Activated CD8-positive, alpha-beta memory T cell treated with anti-CD3 and anti-CD28 coated beads, Interleukin-2, amount 50 U/mL, for 24 hours (primary cell): ENCODE measurements around the gene PCDHB5.
"Not testable (repeated sequence)": the region's sequence is repeated elsewhere in the genome, so short reads cannot be mapped to it uniquely, and the experiment has no call there.

Source experiments
- DNase-seq: peaks from one replicate; pipeline ENCODE4 v3.0.0-alpha.2; 2020; ENCODE audit errors: extremely low read depth

The PCDHB5 gene

DNA sequence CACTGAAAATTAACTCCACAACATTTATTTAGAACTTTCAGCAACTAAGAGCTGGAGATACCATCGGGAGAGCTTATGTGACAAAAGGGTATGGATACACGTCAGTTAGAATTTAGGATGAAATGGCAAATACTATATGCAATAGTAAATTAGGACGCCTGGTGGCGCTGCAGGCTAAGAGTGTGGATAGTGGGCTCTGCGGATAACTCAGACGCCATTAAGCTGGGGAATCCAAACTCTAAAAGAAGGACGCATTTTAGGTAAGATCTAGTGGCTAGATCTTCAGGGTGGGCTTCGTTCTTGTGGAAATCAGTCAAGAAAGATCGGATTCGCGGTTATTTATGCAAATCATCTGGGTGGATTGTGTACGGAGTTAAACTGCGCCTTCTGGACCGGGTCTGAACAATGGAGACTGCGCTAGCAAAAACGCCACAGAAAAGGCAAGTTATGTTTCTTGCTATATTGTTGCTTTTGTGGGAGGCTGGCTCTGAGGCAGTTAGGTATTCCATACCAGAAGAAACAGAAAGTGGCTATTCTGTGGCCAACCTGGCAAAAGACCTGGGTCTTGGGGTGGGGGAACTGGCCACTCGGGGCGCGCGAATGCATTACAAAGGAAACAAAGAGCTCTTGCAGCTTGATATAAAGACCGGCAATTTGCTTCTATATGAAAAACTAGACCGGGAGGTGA, at the start of gene PCDHB5:
TSS of gene PCDHB5 (plus strand) at position 177 of the 688 bp plus-strand sequence. CDS start at position 406, 229 bp downstream.
- DNase-seq: no peak

DNA sequence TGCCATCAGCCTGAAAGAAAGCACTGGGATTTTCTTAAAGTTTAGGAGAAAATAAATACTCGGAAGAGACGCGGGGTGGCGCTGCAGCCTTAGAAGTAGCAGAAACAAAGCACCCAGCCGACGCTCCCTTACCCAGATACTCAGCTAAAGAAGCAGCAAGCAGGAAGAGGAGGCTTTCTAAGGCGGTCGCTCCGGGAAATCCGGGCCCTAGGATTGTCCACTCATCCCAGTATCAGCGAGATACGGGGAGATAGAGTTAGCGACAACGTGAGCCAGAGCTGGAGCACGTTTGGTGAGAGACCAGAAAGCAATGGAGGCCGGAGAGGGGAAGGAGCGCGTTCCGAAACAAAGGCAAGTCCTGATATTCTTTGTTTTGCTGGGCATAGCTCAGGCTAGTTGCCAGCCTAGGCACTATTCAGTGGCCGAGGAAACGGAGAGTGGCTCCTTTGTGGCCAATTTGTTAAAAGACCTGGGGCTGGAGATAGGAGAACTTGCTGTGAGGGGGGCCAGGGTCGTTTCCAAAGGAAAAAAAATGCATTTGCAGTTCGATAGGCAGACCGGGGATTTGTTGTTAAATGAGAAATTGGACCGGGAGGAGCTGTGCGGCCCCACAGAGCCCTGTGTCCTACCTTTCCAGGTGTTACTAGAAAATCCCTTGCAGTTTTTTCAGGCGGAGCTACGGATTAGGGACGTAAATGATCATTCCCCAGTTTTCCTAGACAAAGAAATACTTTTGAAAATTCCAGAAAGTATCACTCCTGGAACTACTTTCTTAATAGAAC, 40.3 kb upstream of the PCDHB5 start, which contains the start of gene PCDHB2:
TSS of gene PCDHB2 (plus strand) at position 135 of the 782 bp plus-strand sequence. CDS start at position 311, 176 bp downstream.
- DNase-seq: no peak

DNA sequence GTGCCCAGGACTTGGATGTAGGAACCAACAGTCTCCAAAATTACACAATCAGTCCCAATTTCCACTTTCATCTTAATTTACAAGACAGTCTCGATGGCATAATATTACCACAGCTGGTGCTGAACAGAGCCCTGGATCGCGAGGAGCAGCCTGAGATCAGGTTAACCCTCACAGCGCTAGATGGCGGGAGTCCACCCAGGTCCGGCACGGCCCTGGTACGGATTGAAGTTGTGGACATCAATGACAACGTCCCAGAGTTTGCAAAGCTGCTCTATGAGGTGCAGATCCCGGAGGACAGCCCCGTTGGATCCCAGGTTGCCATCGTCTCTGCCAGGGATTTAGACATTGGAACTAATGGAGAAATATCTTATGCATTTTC, 39.8 kb upstream of the PCDHB5 start:
- no peak for DNase-seq

DNA sequence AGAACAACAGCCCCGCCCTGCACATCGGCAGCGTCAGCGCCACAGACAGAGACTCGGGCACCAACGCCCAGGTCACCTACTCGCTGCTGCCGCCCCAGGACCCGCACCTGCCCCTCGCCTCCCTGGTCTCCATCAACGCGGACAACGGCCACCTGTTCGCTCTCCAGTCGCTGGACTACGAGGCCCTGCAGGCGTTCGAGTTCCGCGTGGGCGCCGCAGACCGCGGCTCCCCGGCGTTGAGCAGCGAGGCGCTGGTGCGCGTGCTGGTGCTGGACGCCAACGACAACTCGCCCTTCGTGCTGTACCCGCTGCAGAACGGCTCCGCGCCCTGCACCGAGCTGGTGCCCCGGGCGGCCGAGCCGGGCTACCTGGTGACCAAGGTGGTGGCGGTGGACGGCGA, 38.8 kb upstream of the PCDHB5 start:
- not testable (repeated sequence) for DNase-seq

DNA sequence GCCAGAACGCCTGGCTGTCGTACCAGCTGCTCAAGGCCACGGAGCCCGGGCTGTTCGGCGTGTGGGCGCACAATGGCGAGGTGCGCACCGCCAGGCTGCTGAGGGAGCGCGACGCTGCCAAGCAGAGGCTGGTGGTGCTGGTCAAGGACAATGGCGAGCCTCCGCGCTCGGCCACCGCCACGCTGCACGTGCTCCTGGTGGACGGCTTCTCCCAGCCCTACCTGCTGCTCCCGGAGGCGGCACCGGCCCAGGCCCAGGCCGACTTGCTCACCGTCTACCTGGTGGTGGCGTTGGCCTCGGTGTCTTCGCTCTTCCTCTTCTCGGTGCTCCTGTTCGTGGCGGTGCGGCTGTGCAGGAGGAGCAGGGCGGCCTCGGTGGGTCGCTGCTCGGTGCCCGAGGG, 38.4 kb upstream of the PCDHB5 start:
- not testable (repeated sequence) for DNase-seq

DNA sequence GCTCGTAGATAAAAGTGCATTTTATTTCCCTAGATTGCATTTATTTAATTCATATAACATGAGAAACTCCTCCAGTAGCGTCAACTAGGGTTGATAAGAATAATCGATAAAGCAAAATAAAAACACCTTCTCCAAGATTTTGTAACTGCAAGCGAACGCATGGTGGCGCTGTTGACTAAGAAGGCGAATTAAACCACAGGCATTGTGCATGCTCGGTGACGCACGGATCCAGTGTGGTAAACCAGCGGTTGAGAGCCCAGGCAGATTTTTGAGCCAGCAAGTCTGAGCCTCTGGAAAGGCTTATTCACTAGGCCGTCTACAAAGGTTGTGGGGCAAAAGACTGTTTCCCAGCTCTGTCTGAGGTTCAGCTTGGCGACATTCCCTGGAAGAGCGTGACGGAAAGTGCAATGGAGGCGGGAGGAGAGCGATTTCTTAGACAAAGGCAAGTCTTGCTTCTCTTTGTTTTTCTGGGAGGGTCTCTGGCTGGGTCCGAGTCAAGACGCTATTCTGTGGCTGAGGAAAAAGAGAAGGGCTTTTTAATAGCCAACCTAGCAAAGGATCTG, 34.7 kb upstream of the PCDHB5 start, which contains the start of gene PCDHB3:
TSS of gene PCDHB3 (plus strand) at position 231 of the 563 bp plus-strand sequence. CDS start at position 408, 177 bp downstream.
- DNase-seq: peak; percentile 3

DNA sequence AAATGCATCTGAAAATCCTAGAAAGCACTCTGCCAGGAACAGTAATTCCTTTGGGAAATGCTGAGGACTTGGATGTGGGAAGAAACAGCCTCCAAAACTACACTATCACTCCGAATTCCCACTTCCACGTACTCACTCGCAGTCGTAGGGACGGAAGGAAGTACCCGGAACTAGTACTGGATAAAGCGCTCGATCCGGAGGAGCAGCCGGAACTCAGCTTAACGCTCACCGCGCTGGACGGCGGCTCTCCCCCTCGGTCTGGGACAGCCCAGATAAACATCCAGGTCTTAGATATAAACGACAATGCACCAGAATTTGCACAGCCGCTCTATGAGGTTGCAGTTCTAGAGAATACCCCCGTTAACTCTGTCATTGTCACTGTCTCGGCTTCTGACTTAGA, 33.9 kb upstream of the PCDHB5 start:
- DNase-seq: no peak

DNA sequence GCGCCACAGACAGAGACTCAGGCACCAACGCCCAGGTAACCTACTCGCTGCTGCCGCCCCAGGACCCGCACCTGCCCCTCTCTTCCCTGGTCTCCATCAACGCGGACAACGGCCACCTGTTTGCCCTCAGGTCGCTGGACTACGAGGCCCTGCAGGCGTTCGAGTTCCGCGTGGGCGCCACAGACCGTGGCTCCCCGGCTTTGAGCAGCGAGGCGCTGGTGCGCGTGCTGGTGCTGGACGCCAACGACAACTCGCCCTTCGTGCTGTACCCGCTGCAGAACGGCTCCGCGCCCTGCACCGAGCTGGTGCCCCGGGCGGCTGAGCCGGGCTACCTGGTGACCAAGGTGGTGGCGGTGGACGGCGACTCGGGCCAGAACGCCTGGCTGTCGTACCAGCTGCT, 32.9 kb upstream of the PCDHB5 start:
- DNase-seq: not testable (repeated sequence)

DNA sequence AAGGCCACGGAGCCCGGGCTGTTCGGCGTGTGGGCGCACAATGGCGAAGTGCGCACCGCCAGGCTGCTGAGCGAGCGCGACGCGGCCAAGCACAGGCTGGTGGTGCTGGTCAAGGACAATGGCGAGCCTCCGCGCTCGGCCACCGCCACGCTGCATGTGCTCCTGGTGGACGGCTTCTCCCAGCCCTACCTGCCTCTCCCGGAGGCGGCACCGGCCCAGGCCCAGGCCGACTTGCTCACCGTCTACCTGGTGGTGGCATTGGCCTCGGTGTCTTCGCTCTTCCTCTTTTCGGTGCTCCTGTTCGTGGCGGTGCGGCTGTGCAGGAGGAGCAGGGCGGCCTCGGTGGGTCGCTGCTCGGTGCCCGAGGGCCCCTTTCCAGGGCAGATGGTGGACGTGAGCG, 32.5 kb upstream of the PCDHB5 start:
- DNase-seq: not testable (repeated sequence)

DNA sequence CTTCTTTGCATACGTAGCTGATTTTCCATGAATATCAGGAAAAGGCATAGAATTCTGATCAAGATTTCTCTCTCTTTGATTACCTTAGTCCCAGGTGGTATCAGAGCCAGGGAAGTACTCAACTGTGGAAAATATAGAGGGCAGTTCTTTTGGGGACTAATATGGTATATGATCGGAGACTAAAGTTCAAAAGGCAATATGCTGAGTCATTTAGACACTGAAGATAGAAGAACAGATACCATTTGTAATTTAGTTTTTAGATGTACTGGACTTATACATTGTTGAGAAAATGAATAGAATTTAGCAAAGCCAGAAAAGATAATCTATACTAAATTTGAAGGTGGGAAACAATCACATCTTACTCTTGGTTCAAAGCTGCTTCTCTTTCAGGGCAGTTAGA, 29.7 kb upstream of the PCDHB5 start:
- no peak for DNase-seq

DNA sequence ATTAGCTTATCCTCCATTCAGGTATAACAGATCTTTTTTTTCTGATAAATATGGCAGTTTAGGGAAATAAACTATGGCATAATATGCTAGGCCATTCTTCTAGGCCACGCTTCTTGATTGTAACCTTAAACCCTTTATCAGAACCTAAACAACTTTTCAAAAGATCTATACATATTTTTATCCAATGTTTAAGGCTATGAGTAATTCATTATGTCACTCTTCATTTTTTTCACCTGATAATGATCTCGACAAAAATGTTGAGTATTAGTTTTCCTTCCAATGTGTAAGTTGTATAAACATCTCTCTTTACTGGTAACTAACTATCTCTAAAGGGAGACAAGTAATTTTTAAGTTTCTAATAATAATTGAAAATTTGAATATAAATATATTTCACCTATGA, 15.8 kb upstream of the PCDHB5 start:
- no peak for DNase-seq

DNA sequence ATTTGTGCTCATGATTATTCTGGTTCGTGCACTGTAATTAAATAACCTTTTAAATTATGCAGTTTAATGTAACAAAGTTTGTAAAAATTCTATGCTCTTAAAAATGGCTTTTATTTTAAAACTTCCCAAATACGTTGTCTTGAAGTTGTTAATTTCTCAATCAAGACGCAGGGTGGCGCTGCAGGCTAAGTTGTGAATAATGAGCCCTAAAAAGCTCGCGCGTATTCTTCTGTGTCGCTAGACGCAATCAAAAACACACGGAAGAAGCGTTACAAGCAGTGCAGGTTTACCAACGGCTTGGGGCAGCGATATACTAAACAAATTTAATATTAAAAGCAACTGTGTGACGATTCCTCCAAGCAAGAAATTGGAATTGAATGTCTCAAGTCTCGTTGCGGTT, 13.4 kb upstream of the PCDHB5 start, which contains the start of gene PCDHB4:
TSS of gene PCDHB4 (plus strand) at position 256 of the 400 bp plus-strand sequence. CDS start 181 bp downstream, outside the sequence.
- DNase-seq: no peak

DNA sequence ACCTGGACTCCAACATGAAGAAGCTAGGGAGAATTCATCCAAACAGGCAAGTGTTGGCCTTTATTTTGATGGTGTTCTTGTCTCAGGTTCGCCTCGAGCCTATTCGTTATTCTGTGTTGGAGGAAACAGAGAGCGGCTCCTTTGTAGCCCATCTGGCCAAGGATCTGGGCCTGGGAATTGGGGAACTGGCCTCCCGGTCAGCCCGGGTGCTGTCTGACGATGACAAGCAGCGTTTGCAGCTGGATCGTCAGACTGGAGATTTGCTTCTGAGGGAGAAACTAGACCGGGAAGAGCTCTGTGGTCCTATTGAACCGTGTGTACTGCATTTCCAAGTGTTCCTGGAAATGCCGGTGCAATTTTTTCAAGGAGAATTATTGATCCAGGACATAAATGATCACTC, 13.0 kb upstream of the PCDHB5 start:
- no peak for DNase-seq

DNA sequence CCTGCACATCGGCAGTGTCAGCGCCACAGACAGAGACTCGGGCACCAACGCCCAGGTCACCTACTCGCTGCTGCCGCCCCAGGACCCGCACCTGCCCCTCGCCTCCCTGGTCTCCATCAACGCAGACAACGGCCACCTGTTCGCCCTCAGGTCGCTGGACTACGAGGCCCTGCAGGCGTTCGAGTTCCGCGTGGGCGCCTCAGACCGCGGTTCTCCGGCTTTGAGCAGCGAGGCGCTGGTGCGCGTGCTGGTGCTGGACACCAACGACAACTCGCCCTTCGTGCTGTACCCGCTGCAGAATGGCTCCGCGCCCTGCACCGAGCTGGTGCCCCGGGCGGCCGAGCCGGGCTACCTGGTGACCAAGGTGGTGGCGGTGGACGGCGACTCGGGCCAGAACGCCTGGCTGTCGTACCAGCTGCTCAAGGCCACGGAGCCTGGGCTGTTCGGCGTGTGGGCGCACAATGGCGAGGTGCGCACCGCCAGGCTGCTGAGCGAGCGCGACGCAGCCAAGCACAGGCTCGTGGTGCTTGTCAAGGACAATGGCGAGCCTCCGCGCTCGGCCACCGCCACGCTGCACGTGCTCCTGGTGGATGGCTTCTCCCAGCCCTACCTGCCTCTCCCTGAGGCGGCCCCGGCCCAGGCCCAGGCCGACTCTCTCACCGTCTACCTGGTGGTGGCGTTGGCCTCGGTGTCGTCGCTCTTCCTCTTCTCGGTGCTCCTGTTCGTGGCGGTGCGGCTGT, 11.4 kb upstream of the PCDHB5 start:
- DNase-seq: not testable (repeated sequence)

DNA sequence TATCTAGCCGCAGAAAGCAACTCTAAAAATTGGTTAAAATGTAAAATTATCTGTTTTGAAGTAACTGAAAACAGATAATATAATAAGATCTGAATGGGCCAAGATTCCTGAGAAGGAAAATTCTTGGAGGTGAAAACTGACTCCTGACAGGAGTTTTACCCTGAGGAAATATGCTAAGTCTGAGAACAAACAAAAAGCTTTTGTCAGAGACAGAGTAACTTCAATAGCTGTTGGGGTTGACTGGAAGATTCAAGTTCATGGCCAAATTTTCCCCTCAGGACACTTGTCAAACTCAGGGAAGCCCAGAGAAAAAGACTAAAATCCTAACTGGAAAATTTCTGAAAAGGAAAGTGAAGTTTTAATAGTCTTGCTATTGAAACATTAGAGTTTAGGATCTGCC, 7.7 kb upstream of the PCDHB5 start:
- no peak for DNase-seq

DNA sequence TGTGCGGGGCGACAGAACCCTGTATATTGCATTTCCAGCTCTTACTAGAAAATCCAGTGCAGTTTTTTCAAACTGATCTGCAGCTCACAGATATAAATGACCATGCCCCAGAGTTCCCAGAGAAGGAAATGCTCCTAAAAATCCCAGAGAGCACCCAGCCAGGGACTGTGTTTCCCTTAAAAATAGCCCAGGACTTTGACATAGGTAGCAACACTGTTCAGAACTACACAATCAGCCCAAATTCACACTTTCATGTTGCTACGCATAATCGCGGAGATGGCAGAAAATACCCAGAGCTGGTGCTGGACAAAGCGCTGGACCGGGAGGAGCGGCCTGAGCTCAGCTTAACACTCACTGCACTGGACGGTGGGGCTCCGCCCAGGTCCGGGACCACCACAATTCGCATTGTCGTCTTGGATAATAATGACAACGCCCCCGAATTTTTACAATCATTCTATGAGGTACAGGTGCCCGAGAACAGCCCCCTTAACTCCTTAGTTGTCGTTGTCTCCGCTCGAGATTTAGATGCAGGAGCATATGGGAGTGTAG, 786 bp downstream of the PCDHB5 start:
- no peak for DNase-seq

DNA sequence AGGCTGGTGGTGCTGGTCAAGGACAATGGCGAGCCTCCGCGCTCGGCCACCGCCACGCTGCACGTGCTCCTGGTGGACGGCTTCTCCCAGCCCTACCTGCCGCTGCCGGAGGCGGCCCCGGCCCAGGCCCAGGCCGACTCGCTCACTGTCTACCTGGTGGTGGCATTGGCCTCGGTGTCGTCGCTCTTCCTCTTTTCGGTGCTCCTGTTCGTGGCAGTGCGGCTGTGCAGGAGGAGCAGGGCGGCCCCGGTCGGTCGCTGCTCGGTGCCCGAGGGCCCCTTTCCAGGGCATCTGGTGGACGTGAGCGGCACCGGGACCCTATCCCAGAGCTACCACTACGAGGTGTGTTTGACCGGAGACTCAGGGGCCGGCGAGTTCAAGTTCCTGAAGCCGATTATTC, 2.3 kb downstream of the PCDHB5 start:
- not testable (repeated sequence) for DNase-seq

DNA sequence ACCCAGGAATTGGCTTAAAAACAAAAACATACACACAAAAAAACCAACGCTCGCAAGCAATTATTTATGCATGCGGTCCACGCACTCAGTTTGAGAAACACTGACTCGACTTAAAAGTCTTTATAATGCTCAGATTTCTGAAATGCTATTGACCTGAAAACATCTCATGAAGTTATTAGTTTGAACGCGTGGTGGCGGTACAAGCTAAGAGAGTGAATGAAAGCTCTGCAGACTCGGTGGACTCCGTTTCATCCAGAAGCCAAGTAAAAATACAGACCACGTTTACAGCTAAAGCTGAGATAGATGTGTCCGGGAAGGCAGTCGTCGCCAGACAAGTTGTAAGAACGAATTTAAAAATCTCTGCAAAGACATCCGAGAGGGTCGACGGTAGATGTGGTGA, 14.8 kb downstream of the PCDHB5 start, which contains the start of gene PCDHB6:
TSS of gene PCDHB6 (plus strand) at position 246 of the 400 bp plus-strand sequence. CDS start 201 bp downstream, outside the sequence.
- no peak for DNase-seq

DNA sequence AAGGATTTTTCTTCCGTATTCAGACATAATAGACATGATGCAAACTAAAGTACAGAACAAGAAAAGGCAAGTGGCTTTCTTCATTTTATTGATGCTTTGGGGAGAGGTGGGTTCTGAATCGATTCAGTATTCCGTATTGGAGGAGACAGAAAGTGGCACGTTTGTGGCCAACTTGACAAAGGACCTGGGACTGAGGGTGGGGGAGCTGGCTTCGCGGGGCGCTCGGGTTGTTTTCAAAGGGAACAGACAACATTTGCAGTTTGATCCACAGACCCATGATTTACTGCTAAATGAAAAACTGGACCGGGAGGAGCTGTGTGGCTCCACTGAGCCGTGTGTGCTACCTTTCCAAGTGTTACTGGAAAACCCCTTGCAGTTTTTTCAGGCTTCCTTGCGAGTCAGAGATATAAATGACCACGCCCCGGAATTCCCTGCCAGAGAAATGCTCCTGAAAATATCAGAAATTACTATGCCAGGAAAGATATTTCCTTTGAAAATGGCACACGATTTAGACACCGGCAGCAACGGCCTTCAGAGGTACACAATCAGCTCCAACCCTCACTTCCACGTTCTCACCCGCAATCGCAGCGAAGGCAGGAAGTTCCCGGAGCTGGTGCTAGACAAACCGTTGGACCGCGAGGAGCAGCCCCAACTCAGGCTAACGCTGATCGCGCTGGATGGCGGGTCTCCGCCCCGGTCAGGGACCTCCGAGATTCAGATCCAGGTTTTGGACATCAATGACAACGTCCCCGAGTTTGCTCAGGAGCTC, 15.4 kb downstream of the PCDHB5 start:
- DNase-seq: no peak

DNA sequence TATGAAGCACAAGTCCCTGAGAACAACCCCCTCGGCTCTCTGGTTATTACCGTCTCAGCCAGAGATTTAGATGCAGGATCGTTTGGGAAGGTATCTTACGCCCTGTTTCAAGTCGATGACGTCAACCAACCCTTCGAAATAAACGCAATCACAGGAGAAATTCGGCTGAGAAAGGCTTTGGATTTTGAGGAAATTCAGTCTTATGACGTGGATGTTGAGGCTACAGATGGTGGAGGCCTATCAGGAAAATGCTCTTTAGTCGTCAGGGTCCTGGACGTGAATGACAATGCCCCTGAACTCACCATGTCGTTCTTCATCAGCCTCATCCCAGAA, 16.0 kb downstream of the PCDHB5 start:
- DNase-seq: no peak

DNA sequence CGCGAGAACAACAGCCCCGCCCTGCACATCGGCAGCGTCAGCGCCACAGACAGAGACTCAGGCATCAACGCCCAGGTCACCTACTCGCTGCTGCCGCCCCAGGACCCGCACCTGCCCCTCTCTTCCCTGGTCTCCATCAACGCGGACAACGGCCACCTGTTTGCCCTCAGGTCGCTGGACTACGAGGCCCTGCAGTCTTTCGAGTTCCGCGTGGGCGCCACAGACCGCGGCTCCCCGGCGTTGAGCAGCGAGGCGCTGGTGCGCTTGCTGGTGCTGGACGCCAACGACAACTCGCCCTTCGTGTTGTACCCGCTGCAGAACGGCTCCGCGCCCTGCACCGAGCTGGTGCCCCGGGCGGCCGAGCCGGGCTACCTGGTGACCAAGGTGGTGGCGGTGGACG, 16.6 kb downstream of the PCDHB5 start:
- DNase-seq: not testable (repeated sequence)
